DMS79 (cell line): ENCODE results near the gene VPS51.
"Not testable (repeated sequence)": the region's sequence is repeated elsewhere in the genome, so short reads cannot be mapped to it uniquely, and the experiment has no call there.

Source experiments
- DNase-seq: peaks from one replicate; lab custom pipeline; 2025; lab: John Stamatoyannopoulos, UW

VPS51 gene

DNA sequence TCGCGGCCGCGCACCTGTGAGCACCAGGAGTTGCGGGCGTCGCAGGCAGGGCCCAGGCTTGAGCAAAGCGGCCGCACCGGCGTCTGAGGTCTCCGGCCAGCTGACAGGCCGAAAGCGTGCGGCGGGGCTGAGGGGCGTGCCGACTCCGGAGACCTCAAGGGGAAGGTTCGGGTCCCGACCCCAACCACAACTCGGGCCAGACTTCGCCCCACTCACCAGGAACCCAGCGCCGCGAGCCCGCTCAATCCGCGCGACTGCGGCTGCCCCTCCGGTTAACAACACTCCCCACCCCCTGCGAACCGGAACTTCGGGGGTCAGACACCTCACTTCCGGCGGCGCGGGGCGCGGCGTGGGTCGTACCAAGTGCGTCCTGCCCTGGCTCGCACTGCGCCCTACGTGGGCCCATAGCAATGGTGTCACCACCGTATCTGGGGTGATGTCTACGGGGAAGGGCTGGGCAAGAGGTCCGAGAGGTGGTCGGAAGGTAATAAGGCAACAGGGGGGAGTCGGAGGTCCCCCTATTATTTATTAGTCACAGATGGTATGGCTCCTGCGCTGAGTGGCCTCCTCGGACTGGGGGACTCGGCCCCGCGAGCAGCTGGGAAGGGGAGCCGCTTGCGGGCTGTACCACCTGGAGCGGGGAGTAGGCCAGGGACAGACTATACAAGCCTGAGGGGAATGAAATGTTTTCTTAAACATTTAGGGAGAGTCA, 38.4 kb downstream of the VPS51 start, which contains the start of gene SYVN1:
Gene SYVN1 (minus strand): TSS at position 280 of the 712 bp plus-strand sequence. CDS start 918 bp downstream, outside the sequence.
- DNase-seq, result peak; percentile 75

DNA sequence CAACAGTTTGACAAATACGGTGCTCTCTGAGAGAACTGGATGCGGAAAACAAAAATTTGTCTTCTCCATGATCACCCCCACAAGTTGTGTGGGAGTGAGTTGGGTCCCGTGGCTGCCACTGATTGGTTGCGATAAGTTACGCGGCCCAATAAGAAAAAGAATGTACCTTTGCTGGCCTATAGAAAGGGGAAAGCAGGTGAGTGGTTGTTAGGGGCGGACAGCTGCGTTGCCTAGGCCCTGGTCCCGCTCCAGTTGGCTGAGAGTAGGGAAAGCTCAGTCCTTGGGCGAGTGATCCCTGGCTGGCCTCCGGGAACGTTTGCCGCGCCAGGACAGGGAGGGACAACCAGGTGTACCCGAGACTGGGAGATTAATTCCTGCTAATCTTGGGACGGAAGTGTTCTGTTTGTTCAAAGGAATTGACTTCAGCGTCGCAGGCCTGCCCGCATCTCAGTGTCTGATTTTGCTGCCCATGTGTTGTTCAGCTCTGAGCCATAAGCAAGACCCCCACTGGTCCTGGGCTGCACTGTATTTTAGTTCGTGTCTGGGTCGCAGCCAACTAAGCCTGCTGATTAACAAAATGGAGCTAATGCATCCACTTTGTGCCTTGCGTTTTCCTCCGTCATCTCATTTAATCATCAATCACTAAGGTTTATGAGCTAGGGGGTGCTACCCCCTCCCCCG, 39.1 kb downstream of the VPS51 start:
- peak; percentile 98 for DNase-seq

DNA sequence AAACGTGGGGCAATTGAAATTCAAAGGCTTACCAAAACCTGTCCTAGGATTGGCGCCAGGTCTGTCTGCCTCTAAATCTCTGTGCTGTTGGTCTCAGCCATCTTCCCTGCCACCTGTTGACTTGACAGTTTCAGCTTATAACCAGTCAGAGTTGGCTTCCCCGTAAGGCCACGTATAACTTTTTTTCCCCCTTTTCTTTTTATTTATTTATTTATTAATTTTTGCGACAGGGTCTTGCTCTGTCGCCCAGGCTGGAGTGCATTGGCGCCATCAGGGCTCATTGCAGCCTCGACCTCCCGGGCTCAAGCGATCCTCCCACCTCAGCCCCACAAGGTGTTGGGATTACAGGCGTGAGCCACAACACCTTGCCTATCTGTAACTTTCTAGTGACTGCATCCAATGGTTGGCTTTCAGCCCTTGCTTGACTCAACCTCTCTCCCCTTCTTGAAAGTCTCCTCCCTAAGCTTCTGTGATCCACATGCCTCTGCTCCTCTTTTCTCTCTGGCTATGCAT, 39.7 kb downstream of the VPS51 start:
- DNase-seq, result no peak

DNA sequence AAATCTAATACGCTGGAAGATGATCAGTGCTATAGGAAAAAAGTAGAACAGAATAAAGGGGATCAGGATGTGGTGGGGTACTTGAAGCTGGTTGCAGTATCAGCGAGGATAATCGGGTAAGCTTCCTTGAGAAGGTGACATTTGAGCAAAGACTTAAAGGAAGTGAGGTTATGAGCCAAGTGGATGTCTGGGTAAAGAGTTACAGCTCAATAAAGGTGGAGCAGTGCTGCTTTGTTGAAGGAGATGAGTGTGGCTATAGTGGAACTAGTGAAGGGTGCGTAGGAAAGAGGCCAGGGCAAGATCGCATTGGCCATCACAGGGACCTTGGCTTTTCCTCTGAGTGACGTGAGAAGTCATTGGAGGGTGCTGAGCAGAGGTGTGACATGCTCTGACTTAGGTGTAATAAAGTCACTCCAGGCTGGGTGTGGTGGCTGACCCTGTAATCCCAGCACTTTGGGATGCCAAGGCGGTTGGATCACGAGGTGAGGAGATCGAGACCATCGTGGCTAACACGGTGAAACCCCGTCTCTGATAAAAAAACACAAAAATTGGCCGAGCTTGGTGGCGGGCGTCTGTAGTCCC, 40.6 kb downstream of the VPS51 start:
- no peak for DNase-seq

DNA sequence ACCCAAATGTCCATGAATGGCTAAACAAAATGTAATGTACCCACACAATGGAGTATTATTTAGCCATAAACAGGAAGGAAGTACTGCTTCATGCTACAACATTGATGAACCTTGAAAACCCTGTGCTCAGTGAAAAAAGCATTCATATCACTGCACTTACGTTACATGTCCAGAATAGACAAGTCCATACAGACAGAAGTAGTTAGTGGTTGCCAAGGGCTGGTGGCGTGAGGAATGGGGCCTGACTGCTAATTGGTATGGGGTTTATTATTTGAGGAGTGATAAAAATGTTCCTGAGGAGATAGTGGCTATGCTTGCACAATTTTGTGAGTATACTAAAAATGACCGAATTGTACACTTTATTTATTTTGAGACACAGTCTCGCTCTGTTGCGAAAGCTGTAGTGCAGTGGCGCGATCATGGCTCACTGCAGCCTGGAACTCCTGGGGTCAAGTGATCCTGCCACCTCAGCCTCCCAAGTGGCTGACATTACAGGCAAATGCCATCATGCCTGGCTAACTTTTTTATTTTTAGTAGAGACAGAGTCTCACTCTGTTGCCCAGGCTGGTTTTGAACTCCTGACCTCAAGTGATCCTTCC, 46.0 kb downstream of the VPS51 start:
- no peak for DNase-seq

DNA sequence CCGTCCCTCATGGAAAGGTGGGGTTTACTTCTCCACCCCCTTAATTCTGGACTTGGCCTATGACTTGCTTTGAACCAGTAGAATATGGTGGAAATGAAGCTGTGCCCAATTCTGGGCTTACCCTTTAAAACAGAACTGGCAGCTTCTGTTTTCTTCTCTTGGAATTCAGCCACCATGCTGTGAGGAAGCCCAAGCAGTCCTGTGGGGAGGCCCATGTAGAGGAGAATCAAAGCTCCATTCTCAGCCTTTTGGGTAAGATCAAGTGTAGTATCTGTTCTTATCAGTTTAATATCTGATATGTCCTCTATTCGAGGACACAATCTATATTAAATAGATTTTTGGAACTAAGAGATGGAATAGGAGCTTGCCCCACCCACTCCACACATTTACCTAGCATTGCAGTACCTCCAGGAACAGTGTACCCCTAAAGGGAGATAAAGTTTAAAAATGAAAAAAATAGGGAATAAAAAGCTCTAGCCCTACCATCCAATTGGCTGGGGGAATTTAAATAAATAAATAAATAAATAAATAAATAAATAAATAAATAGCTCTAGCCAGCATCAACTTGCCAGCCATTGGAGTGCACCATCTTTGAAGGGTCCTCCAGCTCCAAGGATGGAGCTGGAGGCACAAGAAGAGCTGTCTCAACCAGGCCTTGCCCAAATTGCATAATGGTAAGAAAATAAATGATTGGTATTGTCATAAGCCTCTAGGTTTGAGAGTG, 51.5 kb downstream of the VPS51 start:
- no peak for DNase-seq

DNA sequence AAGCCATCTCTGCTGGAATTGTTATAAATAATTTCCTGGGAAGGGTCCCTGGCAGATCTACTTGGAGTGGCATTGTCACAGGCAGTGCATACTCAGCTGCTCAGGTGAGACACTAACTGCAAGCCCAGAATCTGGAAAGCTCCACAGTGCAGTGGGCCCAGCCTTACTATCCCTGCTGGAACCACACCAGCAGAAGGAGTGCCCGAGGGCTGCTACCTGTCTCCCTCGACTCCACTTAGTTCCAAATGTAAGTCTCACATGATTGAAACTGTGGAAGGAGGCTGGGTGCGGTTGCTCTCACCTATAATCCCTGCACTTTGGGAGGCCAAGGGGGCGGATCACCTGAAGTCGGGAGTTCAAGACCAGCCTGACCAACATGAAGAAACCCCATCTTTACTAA, 52.6 kb downstream of the VPS51 start:
- DNase-seq, result no peak

DNA sequence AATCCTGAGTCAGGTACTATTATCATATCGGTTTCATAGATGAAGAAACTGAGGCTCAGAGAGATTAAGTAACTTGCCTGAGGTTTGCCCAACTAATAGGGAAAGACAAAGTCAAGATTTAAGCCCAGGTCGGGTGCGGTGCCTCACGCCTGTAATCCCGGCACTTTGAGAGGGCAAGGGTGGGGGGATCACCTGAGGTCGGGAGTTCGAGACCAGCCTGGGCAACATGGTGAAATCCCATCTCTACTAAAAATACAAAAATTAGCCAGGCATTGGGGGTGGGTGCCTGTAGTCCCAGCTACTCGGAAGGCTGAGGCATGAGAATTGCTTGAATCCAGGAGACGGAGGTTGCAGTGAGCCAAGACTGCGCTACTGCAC, 54.1 kb downstream of the VPS51 start:
- not testable (repeated sequence) for DNase-seq

DNA sequence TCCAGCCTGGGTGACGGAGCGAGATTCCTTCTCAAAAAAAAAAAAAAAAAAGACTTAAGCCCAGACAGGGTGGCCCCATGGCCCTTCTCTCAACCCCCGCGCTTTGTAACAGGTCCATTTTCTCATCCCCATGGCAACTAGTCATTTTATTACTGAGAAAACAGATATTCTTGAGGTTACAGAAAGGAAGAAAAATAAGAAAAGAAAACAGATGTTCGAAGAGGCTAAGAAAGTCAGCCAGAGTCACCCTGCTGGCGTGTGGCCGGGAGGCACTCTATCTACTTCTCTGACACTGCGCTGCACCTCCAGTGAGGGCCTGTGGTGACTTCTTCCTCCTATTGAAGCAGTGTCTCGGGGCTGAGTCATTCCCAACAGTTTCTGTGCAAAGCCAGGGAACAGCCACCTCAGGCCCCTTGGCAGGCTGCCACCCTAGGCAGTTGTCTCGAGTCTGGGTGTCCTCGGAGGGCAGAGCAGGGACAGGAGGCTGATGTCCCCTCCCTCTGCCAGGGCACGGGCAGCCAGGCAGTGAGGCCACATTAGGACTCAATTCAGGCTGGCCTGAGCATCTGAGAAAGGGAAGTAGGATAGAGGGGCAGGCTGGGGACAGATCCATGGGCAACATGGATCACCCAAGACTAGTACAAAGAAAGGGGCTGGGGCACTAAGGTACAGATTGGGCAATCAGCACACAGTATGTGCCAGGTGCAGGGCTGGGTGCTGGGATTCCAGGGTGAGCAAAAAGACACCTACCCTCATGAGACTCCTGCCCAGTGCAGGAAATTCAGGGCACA, 54.7 kb downstream of the VPS51 start:
- DNase-seq, result peak; percentile 80

DNA sequence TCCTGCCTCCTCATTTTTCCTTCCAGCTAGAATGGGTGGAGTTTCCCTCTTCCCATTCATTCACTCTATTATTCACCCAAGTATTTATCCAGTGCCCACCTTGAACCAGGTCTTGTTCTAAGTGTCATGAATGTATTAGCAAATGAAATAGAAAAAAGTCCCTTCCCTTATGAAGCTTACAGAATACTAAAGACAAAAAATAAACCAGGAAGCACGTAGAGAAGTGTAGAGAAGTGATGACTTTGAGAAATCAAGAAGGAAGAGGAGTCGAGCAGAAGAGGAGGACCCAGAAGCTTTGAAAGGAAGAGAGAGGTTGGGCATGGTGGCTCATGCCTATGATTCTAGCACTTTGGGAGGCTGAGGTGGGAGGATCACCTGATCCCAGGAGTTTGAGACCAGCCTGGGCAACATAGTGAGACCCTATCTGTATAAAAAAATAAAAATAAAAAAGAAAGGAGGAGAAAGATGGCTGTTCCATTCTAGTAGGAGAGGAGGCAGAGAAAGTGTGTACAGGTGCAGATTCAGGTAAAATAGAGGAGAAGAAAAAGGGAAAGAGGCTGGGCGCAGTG, 55.4 kb downstream of the VPS51 start:
- no peak for DNase-seq

DNA sequence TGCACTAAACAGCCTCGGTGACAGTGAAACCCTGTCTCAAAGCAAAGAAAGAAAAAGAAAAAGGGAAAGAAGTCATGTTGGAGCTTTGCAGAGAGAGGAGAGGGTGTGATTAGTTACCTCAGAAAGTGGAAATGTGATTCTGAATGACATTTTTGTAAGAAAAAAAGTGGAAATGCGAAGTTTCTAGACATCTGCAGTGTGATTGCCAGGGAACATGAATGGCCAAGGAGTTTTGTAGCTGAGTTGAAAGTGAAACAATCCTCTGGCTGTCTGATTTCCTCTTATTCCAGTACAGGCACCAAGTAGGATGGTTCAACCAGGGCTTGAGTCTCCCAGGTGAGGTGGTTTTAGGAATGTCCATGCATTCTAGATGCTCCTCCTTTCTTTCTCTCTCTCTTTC, 56.1 kb downstream of the VPS51 start:
- no peak for DNase-seq

DNA sequence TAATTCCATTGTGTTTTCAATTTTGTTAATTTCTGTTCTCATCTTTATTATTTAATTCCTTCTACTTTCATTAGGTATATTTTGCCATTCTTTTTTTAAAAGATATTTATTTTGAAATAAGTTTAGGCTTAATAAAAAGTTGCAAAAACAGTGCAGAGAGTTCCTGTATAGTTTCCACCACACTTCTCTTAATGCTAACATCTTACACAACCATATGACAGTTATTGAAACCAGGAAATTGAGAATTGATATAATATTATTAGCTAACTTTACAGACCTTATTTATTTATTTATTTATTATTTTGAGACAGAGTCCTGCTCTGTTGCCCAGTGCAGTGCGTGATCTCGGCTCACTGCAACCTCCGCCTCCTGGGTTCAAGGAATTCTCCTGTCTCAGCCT, 60.2 kb downstream of the VPS51 start:
- DNase-seq, result no peak

DNA sequence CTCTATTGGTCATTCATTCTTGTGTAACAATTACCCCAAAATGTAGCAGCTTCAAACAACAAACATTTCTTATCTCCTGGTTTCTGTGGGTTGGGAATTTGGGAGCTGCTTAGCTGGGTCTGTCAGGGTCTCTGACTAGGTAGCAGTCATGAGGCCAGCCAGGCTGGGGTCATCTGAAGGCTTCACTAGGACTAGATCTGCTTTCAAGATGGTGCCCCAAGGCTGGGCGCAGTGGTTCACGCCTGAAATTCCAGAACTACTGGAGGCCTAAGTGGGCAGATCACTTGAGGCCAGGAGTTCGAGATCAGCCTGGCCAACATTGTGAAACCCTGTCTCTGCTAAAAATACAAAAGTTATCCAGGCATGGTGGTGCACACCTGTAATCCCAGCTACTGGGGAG, 60.9 kb downstream of the VPS51 start:
- no peak for DNase-seq

DNA sequence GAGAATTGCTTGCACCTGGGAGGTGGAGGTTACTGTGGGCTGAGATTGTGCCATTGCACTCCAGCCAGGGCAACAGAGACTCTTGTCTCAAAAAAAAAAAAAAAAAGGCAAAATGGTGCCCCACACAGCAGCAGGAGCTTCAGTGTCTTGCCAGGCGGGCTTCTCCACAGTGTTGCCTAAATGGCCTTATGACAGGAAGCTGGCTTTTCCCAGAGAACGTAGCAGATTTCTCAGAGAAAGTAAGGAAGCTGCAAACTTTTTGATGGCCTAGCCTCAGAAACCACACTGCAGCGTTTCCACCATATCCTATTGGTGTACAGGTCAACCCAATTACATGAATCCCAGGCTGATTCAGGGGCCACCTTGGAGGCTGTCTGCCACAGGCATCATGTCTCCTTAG, 61.3 kb downstream of the VPS51 start:
- no peak for DNase-seq

DNA sequence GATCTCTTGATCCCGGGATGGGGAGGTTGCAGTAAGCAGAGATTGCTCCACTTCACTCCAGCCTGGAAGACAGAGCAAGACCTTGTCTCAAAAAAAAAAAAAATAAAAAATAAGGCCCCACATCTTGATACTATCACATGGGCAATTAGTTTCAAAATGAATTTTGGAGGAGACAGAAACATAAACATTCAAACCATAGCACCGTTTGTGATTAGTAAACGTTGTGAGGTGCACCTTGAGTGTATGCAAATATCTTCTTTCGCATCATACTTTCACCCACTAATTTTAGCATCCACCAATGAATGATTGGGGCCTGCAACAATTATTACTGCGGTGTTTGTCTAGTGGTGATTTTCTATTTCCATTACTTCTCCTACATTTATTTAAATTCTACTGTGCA, 63.0 kb downstream of the VPS51 start:
- DNase-seq, result no peak

DNA sequence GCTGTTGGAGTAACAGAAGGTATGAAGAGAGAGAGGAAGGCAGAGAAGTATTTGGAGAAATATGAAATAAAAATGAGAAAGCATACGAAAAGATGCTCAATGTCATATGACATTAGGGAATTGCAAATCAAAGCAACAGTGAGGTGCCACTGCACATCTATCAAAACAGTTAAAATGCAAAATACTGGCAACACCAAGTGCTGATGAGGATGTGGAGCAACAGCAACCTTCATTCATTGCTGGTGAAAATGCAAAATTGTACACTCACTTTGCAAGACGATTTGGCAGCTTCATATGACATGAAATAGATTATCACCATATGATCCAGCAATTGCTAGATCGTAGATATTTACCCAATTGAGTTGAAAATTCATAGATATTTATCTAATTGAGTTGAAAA, 64.6 kb downstream of the VPS51 start:
- DNase-seq, result no peak
